ENCODE results near the gene SF3B4. TPM values are rescaled to one million over a fixed set of nuclear protein-coding genes. Genes with fewer than 3 reads are reported as not detected.
A peak's percentile ranks its signal among the peaks of the same experiment; 100 is the strongest.

The SF3B4 gene
- total RNA-seq, 1 experiment from 2014 or later, result 127 TPM

DNA sequence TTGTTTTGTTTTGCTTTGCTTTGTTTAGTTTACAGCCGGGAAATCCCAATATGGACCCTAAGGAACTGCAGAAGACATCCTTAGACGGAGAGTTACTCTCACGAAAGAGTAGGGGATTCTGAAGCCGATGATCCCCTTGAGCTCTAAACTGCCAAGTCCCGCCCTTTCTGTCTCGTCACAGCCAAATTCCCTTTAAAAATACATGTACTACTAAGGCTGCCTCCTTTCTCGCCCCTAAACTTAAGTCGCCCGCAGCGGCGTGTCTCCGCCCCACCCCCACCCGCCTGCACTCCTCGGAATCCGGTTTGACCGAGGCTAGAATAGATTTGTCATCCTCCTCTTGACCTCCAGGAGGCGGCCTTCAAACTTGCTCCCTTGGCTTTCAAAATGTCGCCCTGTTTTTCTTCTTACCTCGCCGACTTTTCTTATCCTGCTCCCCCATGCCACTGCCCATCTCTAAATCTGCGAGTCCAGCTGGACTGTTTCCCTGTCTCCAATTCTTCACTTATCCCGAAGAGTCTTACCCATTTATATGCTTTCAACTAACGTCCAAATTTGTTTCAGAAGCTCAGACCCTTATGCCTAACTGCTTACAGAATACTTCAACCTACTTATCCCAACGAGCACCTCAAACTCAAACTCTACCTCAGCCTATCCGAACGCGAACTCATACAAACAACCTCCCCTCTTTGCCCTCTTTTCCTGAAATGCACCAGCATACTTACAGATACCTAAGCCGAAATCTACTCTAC lies 39.2 kb downstream of the SF3B4 start:
- Histone ChIP-seq H3K23ac (ENCODE audit: insufficient read length, low read depth, low read length) (peak overlapping the region; percentile 92), H3K14ac (ENCODE audit: insufficient read depth, low read length) (peak overlapping the region; percentile 83; the same call in 1 of the 2 replicates), H3K18ac (ENCODE audit: insufficient read length, low read depth, low read length) (peak overlapping the region; percentile 91), H4K5ac (ENCODE audit: insufficient read length, low read depth, low read length) (peak overlapping the region; percentile 65), H3K4ac (ENCODE audit: low read depth, low read length) (no peak overlapping the region; the same call in 1 of the 2 replicates), H2BK15ac (ENCODE audit: low read depth, low read length) (no peak overlapping the region), H3K9ac (ENCODE audit: extremely low read depth, insufficient read length, low read length) (peak overlapping the region; percentile 91), H2BK12ac (ENCODE audit: insufficient read length, low read depth, low read length) (no peak overlapping the region), H2BK5ac (ENCODE audit: insufficient read length, low read length) (peak overlapping the region; percentile 74), H3K9me3 (ENCODE audit: control insufficient read depth, low read depth, low read length) (no peaks in the 10 kb centered on the region), H4K91ac (ENCODE audit: insufficient read length, low read depth, low read length) (no peak overlapping the region), H3K27ac (ENCODE audit: insufficient read length, low read depth, low read length) (peak overlapping the region; percentile 98), H3K56ac (ENCODE audit: insufficient read length, low read depth, low read length) (peak overlapping the region; percentile 89), H3K27me3 (ENCODE audit: insufficient read depth, low read length) (no peaks in the 10 kb centered on the region), H2AFZ (ENCODE audit: low read length) (no peak overlapping the region), H3K4me2 (ENCODE audit: insufficient read depth, insufficient read length, low read length) (peak overlapping the region; percentile 98), H3K4me1 (ENCODE audit: insufficient read depth, low read length) (peaks cover 3% of the 10 kb centered on the region; the same call in 1 of the 2 replicates), H3K23me2 (ENCODE audit: insufficient read length, low read depth, low read length, poor library complexity, severe bottlenecking) (peaks cover 24% of the 10 kb centered on the region), H3K79me1 (ENCODE audit: insufficient read depth, low read depth, low read length, poor library complexity, severe bottlenecking) (no peaks in the 10 kb centered on the region), H2BK120ac (ENCODE audit: low read depth, low read length, poor library complexity, severe bottlenecking) (no peak overlapping the region), H3T11ph (ENCODE audit: low read length) (peak overlapping the region; percentile 7), H2AK5ac (ENCODE audit: insufficient read length, low read length) (no peak overlapping the region), H4K8ac (replicated peaks; ENCODE audit: insufficient read length, low read depth, low read length) (no peak overlapping the region), H2BK20ac (ENCODE audit: low read depth, low read length, poor library complexity, severe bottlenecking) (no peak overlapping the region), H4K20me1 (ENCODE audit: control insufficient read depth, insufficient read depth, insufficient read length) (no peaks in the 10 kb centered on the region), H3K79me2 (ENCODE audit: insufficient read depth, low read length) (no peaks in the 10 kb centered on the region)
- peaks cover 4 to 7% of the 10 kb centered on the region in 2 experiments; a peak in 3 of 4 replicates for H3K4me1 Mint-ChIP-seq
- no peak overlapping the region for H3K27ac Mint-ChIP-seq
- no peaks in the 10 kb centered on the region for H3K36me3 Mint-ChIP-seq (ENCODE audit: insufficient read depth in 1 of 3, low read depth in 3 of 3)
- TF ChIP-seq, protein P1, sequence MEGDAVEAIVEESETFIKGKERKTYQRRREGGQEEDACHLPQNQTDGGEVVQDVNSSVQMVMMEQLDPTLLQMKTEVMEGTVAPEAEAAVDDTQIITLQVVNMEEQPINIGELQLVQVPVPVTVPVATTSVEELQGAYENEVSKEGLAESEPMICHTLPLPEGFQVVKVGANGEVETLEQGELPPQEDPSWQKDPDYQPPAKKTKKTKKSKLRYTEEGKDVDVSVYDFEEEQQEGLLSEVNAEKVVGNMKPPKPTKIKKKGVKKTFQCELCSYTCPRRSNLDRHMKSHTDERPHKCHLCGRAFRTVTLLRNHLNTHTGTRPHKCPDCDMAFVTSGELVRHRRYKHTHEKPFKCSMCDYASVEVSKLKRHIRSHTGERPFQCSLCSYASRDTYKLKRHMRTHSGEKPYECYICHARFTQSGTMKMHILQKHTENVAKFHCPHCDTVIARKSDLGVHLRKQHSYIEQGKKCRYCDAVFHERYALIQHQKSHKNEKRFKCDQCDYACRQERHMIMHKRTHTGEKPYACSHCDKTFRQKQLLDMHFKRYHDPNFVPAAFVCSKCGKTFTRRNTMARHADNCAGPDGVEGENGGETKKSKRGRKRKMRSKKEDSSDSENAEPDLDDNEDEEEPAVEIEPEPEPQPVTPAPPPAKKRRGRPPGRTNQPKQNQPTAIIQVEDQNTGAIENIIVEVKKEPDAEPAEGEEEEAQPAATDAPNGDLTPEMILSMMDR (conservative IDR thresholded peaks at IDR 0.05), result peak; percentile 71
- H3K9me3 Mint-ChIP-seq, result no peaks in the 10 kb centered on the region
- no peaks in the 10 kb centered on the region for H3K27me3 Mint-ChIP-seq (ENCODE audit: low read depth)
- DNase-seq, result peak; percentile 89
- WGBS (ENCODE audit: extremely low coverage, insufficient read length, low lambda C conversion rate), result no CpG with 5 or more reads among the region's 28 CpGs
- H3K4me3 Mint-ChIP-seq, result no peak overlapping the region
